HCT116 (cell line): ENCODE measurements around the gene OSCP1. TPM values are rescaled to one million over a fixed set of nuclear protein-coding genes. Genes with fewer than 3 reads are reported as not detected.
A peak's percentile ranks its signal among the peaks of the same experiment; 100 is the strongest.

ENCODE experiments used
- ATAC-seq: fragments of 200-7000 bp; cut with Tn5 transposase; 2 replicates; pipeline ENCODE4 v1.9.1; 2020; ENCODE audit warnings: mild to moderate bottlenecking, moderate library complexity
- BruUV-seq: library from RNA; stranded (reverse); fragments of 400-500 nt; replicated peaks from 2 replicates; lab custom pipeline; 2021; lab: Mats Ljungman, UMichigan
- CTCF ChIA-PET: fragments of 300-600 bp; sonication (Branson Sonifier 250); formaldehyde crosslinking; loops from one replicate; lab custom pipeline; 2021; ENCODE audit warnings: antibody characterized with exemption; lab: Charles Lee
- POLR2A ChIA-PET: fragments of 300-600, 350-600 bp; sonication (Branson Sonifier 250); formaldehyde crosslinking; loops from one replicate; lab custom pipeline; 2021; ENCODE audit warnings: antibody characterized with exemption; lab: Charles Lee
- RAD21 ChIA-PET, 2 experiments: fragments of 300-600 bp; sonication (Branson Sonifier 250); formaldehyde crosslinking; loops; one replicate each; lab custom pipeline; 2023; ENCODE audit warnings: low total read pairs in 2 of 2; ENCODE audit not compliant: uncharacterized antibody in 2 of 2, unreplicated experiment in 2 of 2, low non-redundant PET in 1 of 2; lab: Charles Lee
- DNase-seq: peaks from one replicate; pipeline ENCODE4 v3.0.0-alpha.2; 2010; ENCODE audit warnings: low read depth, low spot score
- H2AFZ ChIP-seq: fragments of 200-600 bp; shearing (Covaris generic), sonication (generic); 2 replicates; pipeline ENCODE4 v1.6.1; 2017; ENCODE audit warnings: low read depth, mixed run types, mixed read lengths, antibody characterized with exemption, low read length; ENCODE audit not compliant: poor library complexity, severe bottlenecking
- H3K27ac ChIP-seq: 2 replicates; pipeline ENCODE4 v1.5.1; 2012; ENCODE audit warnings: low read depth, low read length
- H3K27me3 ChIP-seq: fragments of 200-600 bp; sonication (generic); 2 replicates; pipeline ENCODE4 v1.6.1; 2016; ENCODE audit warnings: mixed run types, low read length, mixed read lengths; ENCODE audit not compliant: insufficient read depth
- H3K36me3 ChIP-seq, 2 experiments: fragments of 200-500 bp in 1 of 2; fragments of 200-600 bp in 1 of 2; sonication (Bioruptor generic) in 1 of 2; sonication (generic) in 1 of 2; 2 replicates each; pipeline versions ENCODE4 v1.5.1 to v1.6.1; 2014 to 2016; ENCODE audit warnings: low read length in 2 of 2, inconsistent platforms in 1 of 2, mixed read lengths in 1 of 2, mixed run types in 1 of 2; ENCODE audit not compliant: insufficient read depth in 2 of 2, control insufficient read depth in 1 of 2
- H3K4me1 ChIP-seq, 2 experiments: fragments of 200-600 bp in 1 of 2; sonication (generic) in 1 of 2; 2 replicates each; pipeline versions ENCODE4 v1.5.1 to v1.6.1; 2012 to 2017; ENCODE audit warnings: low read length in 2 of 2, inconsistent platforms in 1 of 2, mild to moderate bottlenecking in 1 of 2, mixed read lengths in 1 of 2, mixed run types in 1 of 2, moderate library complexity in 1 of 2; ENCODE audit not compliant: insufficient read depth in 2 of 2, control insufficient read depth in 1 of 2
- H3K4me2 ChIP-seq: fragments of 200-600 bp; sonication (generic); 2 replicates; pipeline ENCODE4 v1.6.1; 2017; ENCODE audit warnings: mixed run types, low read length, mixed read lengths
- H3K4me3 ChIP-seq, 2 experiments: fragments of 200-600 bp in 1 of 2; sonication (generic) in 1 of 2; replicated peaks in 1 of 2; 2 replicates each; pipeline ENCODE4 v1.5.1; 2011 to 2016; ENCODE audit warnings: low read length in 2 of 2, control low read depth in 1 of 2, low read depth in 1 of 2, mild to moderate bottlenecking in 1 of 2, mixed read lengths in 1 of 2, mixed run types in 1 of 2
- H3K79me2 ChIP-seq: fragments of 200-600 bp; sonication (generic); 2 replicates; pipeline ENCODE4 v1.6.1; 2017; ENCODE audit warnings: mild to moderate bottlenecking, mixed run types, low read length, moderate library complexity, mixed read lengths; ENCODE audit not compliant: insufficient read depth
- H3K9ac ChIP-seq: fragments of 200-600 bp; sonication (generic); 2 replicates; pipeline ENCODE4 v1.6.1; 2016; ENCODE audit warnings: low read length, mixed read lengths
- H3K9me2 ChIP-seq: fragments of 200-600 bp; sonication (generic), shearing (Covaris generic); 2 replicates; pipeline ENCODE4 v1.6.1; 2017; ENCODE audit warnings: mixed run types, mild to moderate bottlenecking, moderate library complexity; ENCODE audit not compliant: insufficient read depth
- H3K9me3 ChIP-seq, 2 experiments: fragments of 200-500 bp in 1 of 2; fragments of 200-600 bp in 1 of 2; sonication (Bioruptor generic) in 1 of 2; sonication (generic) in 1 of 2; 2 replicates each; pipeline ENCODE4 v1.6.1; 2014 to 2017; ENCODE audit warnings: low read length in 2 of 2, mixed read lengths in 2 of 2, inconsistent platforms in 1 of 2, low read depth in 1 of 2, mild to moderate bottlenecking in 1 of 2, mixed run types in 1 of 2, moderate library complexity in 1 of 2; ENCODE audit not compliant: control insufficient read depth in 1 of 2, insufficient read depth in 1 of 2
- H4K20me1 ChIP-seq: fragments of 200-600 bp; sonication (generic), shearing (Covaris generic); 2 replicates; pipeline ENCODE4 v1.6.1; 2017; ENCODE audit warnings: mixed run types, mild to moderate bottlenecking, moderate library complexity; ENCODE audit not compliant: insufficient read depth
- ATF3 ChIP-seq: IDR thresholded peaks from 2 replicates; pipeline ENCODE4 v1.6.1; 2012
- CBX3 ChIP-seq: IDR thresholded peaks from 2 replicates; pipeline ENCODE4 v1.6.1; 2012; ENCODE audit warnings: low read depth
- CEBPB ChIP-seq: IDR thresholded peaks from 2 replicates; pipeline ENCODE4 v1.6.1; 2012; ENCODE audit warnings: low read depth
- CTCF ChIP-seq, 3 experiments: fragments of 200-600 bp in 1 of 3; sonication (generic) in 1 of 3; IDR thresholded peaks in 2 of 3; conservative IDR thresholded peaks in 1 of 3; 2 replicates each; pipeline ENCODE4 v1.5.1; 2012 to 2017; ENCODE audit warnings: low read depth in 2 of 3, low read length in 2 of 3, antibody characterized with exemption in 1 of 3, borderline replicate concordance in 1 of 3, control low read depth in 1 of 3, mild to moderate bottlenecking in 1 of 3, mixed read lengths in 1 of 3, mixed run types in 1 of 3, moderate library complexity in 1 of 3; ENCODE audit not compliant: insufficient read depth in 1 of 3
- EGR1 ChIP-seq: IDR thresholded peaks from 2 replicates; pipeline ENCODE4 v1.6.1; 2012; ENCODE audit warnings: low read depth
- ELF1 ChIP-seq: IDR thresholded peaks from 2 replicates; pipeline ENCODE4 v1.6.1; 2012; ENCODE audit warnings: low read depth, borderline replicate concordance
- EZH2 ChIP-seq: fragments of 200-600 bp; sonication (generic); IDR thresholded peaks from 2 replicates; pipeline ENCODE4 v1.6.1; 2017; ENCODE audit warnings: antibody characterized with exemption, mixed run types
- EZH2phosphoT487 ChIP-seq: fragments of 200-600 bp; IDR thresholded peaks from 2 replicates; pipeline ENCODE4 v1.6.1; 2018; ENCODE audit warnings: antibody characterized with exemption, borderline replicate concordance
- FOSL1 ChIP-seq: IDR thresholded peaks from 2 replicates; pipeline ENCODE4 v1.6.1; 2012; ENCODE audit warnings: low read depth
- JUND ChIP-seq: IDR thresholded peaks from 2 replicates; pipeline ENCODE4 v1.6.1; 2012
- POLR2A ChIP-seq: IDR thresholded peaks from 2 replicates; pipeline ENCODE4 v1.7.0; 2011; ENCODE audit warnings: borderline replicate concordance; ENCODE audit not compliant: insufficient read depth, insufficient read length; ENCODE audit errors: extremely low read depth
- POLR2AphosphoS5 ChIP-seq: IDR thresholded peaks from 2 replicates; pipeline ENCODE4 v1.6.1; 2011; ENCODE audit warnings: mild to moderate bottlenecking, low read depth, low read length, moderate library complexity
- RAD21 ChIP-seq: IDR thresholded peaks from 2 replicates; pipeline ENCODE4 v1.6.1; 2012; ENCODE audit warnings: low read depth, mild to moderate bottlenecking
- REST ChIP-seq: IDR thresholded peaks from 2 replicates; pipeline ENCODE4 v1.6.1; 2012; ENCODE audit warnings: low read depth
- SIN3A ChIP-seq: IDR thresholded peaks from 2 replicates; pipeline ENCODE4 v1.6.1; 2012; ENCODE audit warnings: low read depth
- SP1 ChIP-seq: IDR thresholded peaks from 2 replicates; pipeline ENCODE4 v1.6.1; 2012; ENCODE audit warnings: low read depth
- SRF ChIP-seq: IDR thresholded peaks from 2 replicates; pipeline ENCODE4 v1.6.1; 2012; ENCODE audit warnings: low read depth
- TCF7L2 ChIP-seq: IDR thresholded peaks from 2 replicates; pipeline ENCODE4 v1.7.0; 2011; ENCODE audit warnings: borderline replicate concordance, inconsistent platforms; ENCODE audit not compliant: insufficient read depth, insufficient read length; ENCODE audit errors: extremely low read depth
- YY1 ChIP-seq: IDR thresholded peaks from 2 replicates; pipeline ENCODE4 v1.6.1; 2011; ENCODE audit warnings: low read length, low read depth, moderate library complexity, mild to moderate bottlenecking; ENCODE audit not compliant: insufficient replicate concordance; ENCODE audit errors: extremely low read depth
- ZFX ChIP-seq: fragments of 450-650 bp; IDR thresholded peaks from 2 replicates; pipeline ENCODE4 v1.6.1; 2017
- ZNF274 ChIP-seq: fragments of 200-500 bp; sonication (Bioruptor generic); IDR thresholded peaks from 2 replicates; pipeline ENCODE4 v1.6.1; 2014; ENCODE audit warnings: mild to moderate bottlenecking, low read depth, low read length, inconsistent platforms
- intact Hi-C: fragments of 100-400 bp; cut with micrococcal nuclease; formaldehyde crosslinking; loops from 2 replicates; pipeline ENCODE4 v1.10.0; 2022
- total RNA-seq: library from RNA; stranded (reverse); gene quantifications from one replicate; pipeline ENCODE4 v1.2.1, GENCODE V29; 2021; ENCODE audit not compliant: unreplicated experiment
- TF ChIP-seq, protein P1 (sequence below): IDR thresholded peaks from 2 replicates; pipeline ENCODE4 v1.6.1; 2012

Gene OSCP1
- total RNA-seq, 1 experiment from 2014 or later, result 4.1 TPM

GRCh38 chr1:36436821-36437220 is 13.4 kb downstream of the OSCP1 start:
- Histone ChIP-seq H3K9me2 (no peaks in the 10 kb centered on the region), H3K79me2 (no peaks in the 10 kb centered on the region), H3K4me3 (peak overlapping the region in 1 of 2 experiments; percentile 51; a peak in 2 of 4 replicates), H3K27me3 (no peaks in the 10 kb centered on the region), H3K4me2 (peak overlapping the region; percentile 87), H3K9ac (peak overlapping the region; percentile 8; the same call in 1 of the 2 replicates), H2AFZ (no peak overlapping the region), H4K20me1 (no peaks in the 10 kb centered on the region), H3K27ac (peak overlapping the region; percentile 71; the same call in 1 of the 2 replicates), H3K4me1 (peaks cover 16 to 28% of the 10 kb centered on the region in 2 experiments), H3K36me3 (no peaks in the 10 kb centered on the region), H3K9me3 (no peaks in the 10 kb centered on the region)
- CTCF ChIA-PET, result no interaction called here
- intact Hi-C loops, result no loop called here
- POLR2A ChIA-PET, result interaction anchor here (0.9 to 1.6 kb wide), 4 partner anchors 12 to 50 kb away, joined by 3 read pairs; partner anchors contain the start of gene MRPS15
- peak; percentile 88 for ATAC-seq
- peak; percentile 75 for DNase-seq
- no TSS peak for BruUV-seq
- RAD21 ChIA-PET, result no interaction called here
- TF ChIP-seq POLR2AphosphoS5 (peak; percentile 58; the same call in 1 of the 2 replicates), YY1 (peak; percentile 24), ATF3 (peak; percentile 79), ZNF274 (no peak), CEBPB (peak; percentile 84), EZH2 (no peak), RAD21 (peak; percentile 21; the same call in 1 of the 2 replicates), ELF1 (no peak), REST (no peak), POLR2A (no peak), CTCF (IDR thresholded peaks at IDR 0.05 in 2 of 3, conservative IDR thresholded peaks at IDR 0.05 in 1 of 3; ENCODE audit: borderline replicate concordance in 1 of 3, insufficient read depth in 1 of 3, low read depth in 2 of 3, low read length in 2 of 3) (no peak), JUND (peak; percentile 97), EZH2phosphoT487 (no peak), SIN3A (peak; percentile 88), CBX3 (peak; percentile 97), SP1 (peak; percentile 99), TCF7L2 (no peak), SRF (0 out of 2 replicates have a peak, but pooled peaks have one; percentile 41), ZFX (no peak), EGR1 (no peak), FOSL1 (peak; percentile 92)
- TF ChIP-seq, protein P1, sequence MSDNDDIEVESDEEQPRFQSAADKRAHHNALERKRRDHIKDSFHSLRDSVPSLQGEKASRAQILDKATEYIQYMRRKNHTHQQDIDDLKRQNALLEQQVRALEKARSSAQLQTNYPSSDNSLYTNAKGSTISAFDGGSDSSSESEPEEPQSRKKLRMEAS, result peak; percentile 60; the same call in 1 of the 2 replicates
